HepG2 (cell line): Measurements from ENCODE around the gene RARRES1. TPM values are rescaled to one million over a fixed set of nuclear protein-coding genes. Genes with fewer than 3 reads are reported as not detected.

Experiments used
- ATAC-seq: fragments of 200-7000 bp; cut with Tn5 transposase; 3 replicates; pipeline ENCODE4 v1.9.1; 2020; ENCODE audit warnings: mild to moderate bottlenecking, moderate library complexity
- BruUV-seq: library from RNA; stranded (reverse); fragments of 400-500 nt; replicated peaks from 2 replicates; lab custom pipeline; 2021; lab: Mats Ljungman, UMichigan
- CTCF ChIA-PET: fragments of 300-600 bp; formaldehyde crosslinking; extraction: SDS; loops from one replicate; lab custom pipeline; 2021; ENCODE audit warnings: low total read pairs, inconsistent platforms, low intra/inter-chr PET ratio; lab: Yijun Ruan, JAX
- POLR2A ChIA-PET: fragments of 350-600 bp; sonication (Branson Sonifier 250); formaldehyde crosslinking; loops from one replicate; lab custom pipeline; 2020; ENCODE audit warnings: antibody characterized with exemption, inconsistent platforms; lab: Yijun Ruan, JAX
- DNase-seq: peaks from one replicate; pipeline ENCODE4 v3.0.0-alpha.2; 2015; ENCODE audit warnings: low spot score
- FAIRE-seq: peaks from 3 replicates; lab custom pipeline; 2011; peaks lifted over from hg19 to GRCh38; lab: Jason Lieb, UNC
- H2AFZ ChIP-seq: one replicate; pipeline ENCODE4 v1.6.1; 2011; ENCODE audit warnings: low read length, inconsistent platforms
- H3K27ac ChIP-seq: fragments of 300-600 bp; 3 replicates; pipeline ENCODE4 v1.8.0; 2011; ENCODE audit warnings: mixed run types, mild to moderate bottlenecking, mixed read lengths, low read length, inconsistent platforms; ENCODE audit not compliant: insufficient read depth; ENCODE audit errors: extremely low read length
- H3K27me3 ChIP-seq, 2 experiments: fragments of 200-600 bp in 1 of 2; 2 replicates in 1 of 2; 3 replicates in 1 of 2; pipeline versions ENCODE4 v1.6.0 to v1.8.0; 2011; ENCODE audit warnings: low read length in 2 of 2, mild to moderate bottlenecking in 2 of 2, moderate library complexity in 2 of 2, inconsistent platforms in 1 of 2; ENCODE audit not compliant: insufficient read depth in 2 of 2, control insufficient read depth in 1 of 2
- H3K36me3 ChIP-seq, 2 experiments: fragments of 200-600 bp in 1 of 2; replicated peaks in 1 of 2; 2 replicates in 1 of 2; 3 replicates in 1 of 2; pipeline versions ENCODE4 v1.5.1 to v1.8.0; 2011; ENCODE audit warnings: low read length in 2 of 2, inconsistent platforms in 1 of 2; ENCODE audit not compliant: insufficient read depth in 2 of 2, control insufficient read depth in 1 of 2
- H3K4me1 ChIP-seq: 2 replicates; pipeline ENCODE4 v1.5.1; 2012; ENCODE audit warnings: low read length, inconsistent platforms; ENCODE audit not compliant: insufficient read depth
- H3K4me2 ChIP-seq: 2 replicates; pipeline ENCODE4 v1.6.0; 2011; ENCODE audit warnings: low read depth, low read length, inconsistent platforms
- H3K4me3 ChIP-seq, 3 experiments: fragments of 200-600 bp in 1 of 3; sonication (generic), shearing (Covaris generic) in 1 of 3; replicated peaks in 1 of 3; 2 replicates each; pipeline ENCODE4 v1.5.1; 2011 to 2016; ENCODE audit warnings: low read length in 3 of 3, inconsistent platforms in 2 of 3, low read depth in 2 of 3, mild to moderate bottlenecking in 2 of 3, control low read depth in 1 of 3, mixed read lengths in 1 of 3; ENCODE audit not compliant: insufficient read depth in 1 of 3
- H3K79me2 ChIP-seq: one replicate; pipeline ENCODE4 v1.6.1; 2011; ENCODE audit warnings: low read length, inconsistent platforms; ENCODE audit not compliant: insufficient read depth
- H3K9ac ChIP-seq: 2 replicates; pipeline ENCODE4 v1.6.0; 2011; ENCODE audit warnings: mild to moderate bottlenecking, low read depth, low read length, inconsistent platforms; ENCODE audit not compliant: insufficient read depth
- H3K9me3 ChIP-seq: 2 replicates; pipeline ENCODE4 v1.5.1; 2012; ENCODE audit warnings: mild to moderate bottlenecking, low read length
- H4K20me1 ChIP-seq: 2 replicates; pipeline ENCODE4 v1.6.0; 2011; ENCODE audit warnings: inconsistent platforms, mild to moderate bottlenecking, low read length, moderate library complexity; ENCODE audit not compliant: insufficient read depth
- CTCF ChIP-seq: sonication (generic); formaldehyde crosslinking; IDR thresholded peaks from 2 replicates; pipeline ENCODE4 v1.5.0; 2020; ENCODE audit warnings: mild to moderate bottlenecking, missing genetic modification reagents, moderate library complexity
- FOXK1 ChIP-seq: sonication (generic); formaldehyde crosslinking; IDR thresholded peaks from 2 replicates; pipeline ENCODE4 v1.4.0; 2020; ENCODE audit warnings: low read depth, missing genetic modification reagents, borderline replicate concordance
- HMGXB4 ChIP-seq, 2 experiments: sonication (generic) in 1 of 2; formaldehyde crosslinking in 1 of 2; IDR thresholded peaks; 2 replicates each; pipeline versions ENCODE4 v1.4.0 to v1.6.1; 2018 to 2020; ENCODE audit warnings: missing genetic modification reagents in 2 of 2, borderline replicate concordance in 1 of 2, low read depth in 1 of 2, mild to moderate bottlenecking in 1 of 2, missing biosample characterization in 1 of 2
- NFYB ChIP-seq: sonication (generic); formaldehyde crosslinking; IDR thresholded peaks from 2 replicates; pipeline ENCODE4 v1.4.0; 2020; ENCODE audit warnings: missing genetic modification reagents
- ZHX1 ChIP-seq: sonication (generic); formaldehyde crosslinking; IDR thresholded peaks from 2 replicates; pipeline ENCODE4 v1.8.1; 2022; ENCODE audit warnings: low read depth, mild to moderate bottlenecking, missing genetic modification reagents
- ZNF576 ChIP-seq: sonication (generic); formaldehyde crosslinking; IDR thresholded peaks from 2 replicates; pipeline ENCODE4 v1.4.0; 2020; ENCODE audit warnings: mild to moderate bottlenecking, missing genetic modification reagents
- ZNF589 ChIP-seq: sonication (generic); formaldehyde crosslinking; conservative IDR thresholded peaks from 2 replicates; pipeline ENCODE4 v1.8.0; 2022; ENCODE audit warnings: mild to moderate bottlenecking, moderate library complexity, missing genetic modification reagents
- ZNF639 ChIP-seq: conservative IDR thresholded peaks from 2 replicates; pipeline ENCODE4 v1.6.1; 2018; ENCODE audit warnings: missing genetic modification reagents
- WGBS: methylation state at CpG from one replicate; pipeline ENCODE4 v1.1.6; 2017; ENCODE audit warnings: low lambda C conversion rate; 5-methylcytosine and 5-hydroxymethylcytosine counted together
- in situ Hi-C: cut with HindIII; loops from 2 replicates; pipeline ENCODE4 v1.10.0; 2017; ENCODE audit warnings: low pct_unique_long_range_greater_than_20kb; ENCODE audit not compliant: extremely low pct_ligation_motif_present
- intact Hi-C: fragments of 100-400 bp; cut with micrococcal nuclease; formaldehyde crosslinking; loops from one replicate; pipeline ENCODE4 v1.10.0; 2022; ENCODE audit not compliant: unreplicated experiment
- polyA plus RNA-seq, 8 experiments: library from polyadenylated mRNA; depleted of rRNA in 3 of 8; stranded (reverse) in 7 of 8; unstranded in 1 of 8; fragments of >200 nt; fragmentation: Illumina TruSeq in 4 of 8; extraction: Trizol in 4 of 8; gene quantifications; 2 replicates each; pipeline versions ENCODE4 v1.2.1 to v1.2.3, GENCODE V29; 2011 to 2016; ENCODE audit warnings: low read depth in 4 of 8, missing spikeins in 1 of 8, mixed read lengths in 1 of 8; ENCODE audit not compliant: insufficient read depth in 1 of 8
- total RNA-seq, 5 experiments: library from RNA; depleted of rRNA; stranded (reverse); fragments of >200 nt; fragmentation: Illumina TruSeq; extraction: Trizol; gene quantifications; 2 replicates each; pipeline ENCODE4 v1.2.3, GENCODE V29; 2016; ENCODE audit warnings: low read depth in 1 of 5

Gene RARRES1
- total and polyA plus RNA-seq, 2 of the 13 experiments (the other 11 are each of a cell fraction or from before 2014, with no cell fraction given), result not detected

GRCh38 chr3:158711886-158712285, 20.4 kb downstream of the RARRES1 start (continued):
- no peak for TF ChIP-seq ZNF576

- ATAC-seq (no peak), DNase-seq (no peak), FAIRE-seq (no peak)
- no TSS peak for BruUV-seq
- Histone ChIP-seq H3K9me3 (no peaks in the 10 kb centered on the region), H3K9ac (no peak overlapping the region), H4K20me1 (no peaks in the 10 kb centered on the region), H3K27me3 (no peaks in the 10 kb centered on the region), H2AFZ (no peak overlapping the region), H3K4me1 (no peaks in the 10 kb centered on the region), H3K4me3 (no peak overlapping the region), H3K36me3 (peaks cover 0 to 3% of the 10 kb centered on the region in 2 experiments; a peak in 2 of 5 replicates), H3K79me2 (no peaks in the 10 kb centered on the region), H3K4me2 (no peak overlapping the region), H3K27ac (no peak overlapping the region)
- in situ Hi-C loops, result no loop called here
- TF ChIP-seq CTCF (no peak), HMGXB4 (CRISPR knock-in tag; IDR thresholded peaks at IDR 0.05; ENCODE audit: borderline replicate concordance in 1 of 2, low read depth in 1 of 2) (no peak), ZNF589 (CRISPR knock-in tag) (no peak), ZHX1 (CRISPR knock-in tag) (no peak), NFYB (no peak), ZNF639 (CRISPR knock-in tag) (no peak), FOXK1 (CRISPR knock-in tag) (no peak)
- 88% methylated on average over 4 of the region's 4 CpGs for WGBS
- ChIA-PET POLR2A (no interaction called here), CTCF (no interaction called here)
- intact Hi-C loops, result no loop called here
Observed at GRCh38 chr3:158710601-158711000, 21.7 kb downstream of the RARRES1 start.
